Progenitor cell of endocrine pancreas (in vitro differentiated cells): Measurements from ENCODE around the gene SETD1B. TPM values are rescaled to one million over a fixed set of nuclear protein-coding genes. Genes with fewer than 3 reads are reported as not detected.

Experiments used
- DNase-seq: peaks from one replicate; pipeline ENCODE4 v3.0.0; 2021; ENCODE audit warnings: low spot score; ENCODE audit not compliant: unreplicated experiment
- H3K27ac Mint-ChIP-seq: 2 replicates; pipeline ENCODE4 v1.8.0; 2021; ENCODE audit warnings: mild to moderate bottlenecking, moderate library complexity, mixed read lengths
- H3K27me3 Mint-ChIP-seq: 2 replicates; pipeline ENCODE4 v1.8.0; 2021; ENCODE audit warnings: mixed read lengths
- H3K36me3 Mint-ChIP-seq: 2 replicates; pipeline ENCODE4 v1.8.0; 2022; ENCODE audit warnings: mixed read lengths; ENCODE audit not compliant: insufficient read depth
- H3K4me1 Mint-ChIP-seq: 2 replicates; pipeline ENCODE4 v1.8.0; 2021; ENCODE audit warnings: low read depth, mixed read lengths
- H3K4me3 Mint-ChIP-seq: 2 replicates; pipeline ENCODE4 v1.8.0; 2021; ENCODE audit warnings: low read depth, mild to moderate bottlenecking, moderate library complexity, mixed read lengths
- H3K9me3 Mint-ChIP-seq: 2 replicates; pipeline ENCODE4 v1.8.0; 2021; ENCODE audit warnings: low read depth, mixed read lengths
- CTCF ChIP-seq: fragments of 200-600 bp; sonication (generic); IDR thresholded peaks from one replicate; pipeline ENCODE4 v1.5.0; 2021; ENCODE audit warnings: antibody characterized with exemption, mild to moderate bottlenecking; ENCODE audit not compliant: unreplicated experiment
- total RNA-seq: library from RNA; stranded (reverse); gene quantifications from 2 replicates; pipeline ENCODE4 v1.2.1, GENCODE V29; 2021

SETD1B gene
- total RNA-seq, 1 donor from 2014 or later, result 28.6 TPM

DNA sequence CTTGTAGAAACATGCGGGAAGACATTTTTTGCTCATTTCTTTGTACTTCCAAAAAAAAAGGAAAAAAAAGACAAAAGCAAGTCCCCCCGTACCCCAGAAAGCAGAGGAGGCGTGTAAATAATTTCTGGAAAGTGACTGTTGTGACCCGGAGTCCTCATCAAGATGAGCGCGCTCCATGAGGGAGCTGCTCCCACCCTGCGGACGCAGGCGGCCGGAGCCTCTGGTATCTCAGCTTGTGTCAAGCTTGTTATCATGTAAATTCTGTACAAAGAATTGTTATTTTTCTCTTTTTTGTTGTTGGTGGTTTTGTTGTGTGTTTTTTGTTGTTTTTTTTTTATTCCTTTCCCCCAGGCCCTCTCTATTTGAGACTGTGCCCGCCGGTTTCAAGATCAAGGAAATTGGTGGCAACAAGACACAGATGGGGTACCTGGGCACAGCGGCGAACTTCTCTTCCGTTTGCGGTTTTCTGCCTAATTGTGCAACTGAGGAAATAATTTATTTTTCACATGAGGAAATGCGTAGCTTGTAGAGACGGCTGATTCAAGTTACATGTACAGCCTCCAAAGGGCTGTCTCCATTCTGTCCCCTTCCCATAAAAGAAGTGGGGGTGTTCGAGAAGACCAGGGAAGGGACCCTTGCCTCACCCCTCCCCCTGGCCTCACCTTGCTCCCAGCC is 27.9 kb downstream of the SETD1B start:
- no peaks in the 10 kb centered on the region for H3K4me1 Mint-ChIP-seq
- H3K9me3 Mint-ChIP-seq, result no peaks in the 10 kb centered on the region
- no peak overlapping the region for H3K4me3 Mint-ChIP-seq
- peaks cover 19% of the 10 kb centered on the region for H3K36me3 Mint-ChIP-seq
- no peak for DNase-seq
- H3K27me3 Mint-ChIP-seq, result peaks cover 5% of the 10 kb centered on the region
- no peak for TF ChIP-seq CTCF
- peak overlapping the region; percentile 6 for H3K27ac Mint-ChIP-seq

GRCh38 chr12:121837680-121838079 is 33.9 kb downstream of the SETD1B start:
- Mint-ChIP-seq H3K27ac (no peak overlapping the region), H3K4me3 (no peak overlapping the region), H3K27me3 (peaks cover 23% of the 10 kb centered on the region), H3K36me3 (no peaks in the 10 kb centered on the region), H3K4me1 (peaks cover 5% of the 10 kb centered on the region), H3K9me3 (no peaks in the 10 kb centered on the region)
- DNase-seq, result no peak
- no peak for TF ChIP-seq CTCF

GRCh38 chr12:121838126-121838525 is 34.3 kb downstream of the SETD1B start:
- peaks cover 5% of the 10 kb centered on the region for H3K4me1 Mint-ChIP-seq
- no peak for DNase-seq
- no peak for TF ChIP-seq CTCF
- no peak overlapping the region for H3K4me3 Mint-ChIP-seq
- H3K9me3 Mint-ChIP-seq, result no peaks in the 10 kb centered on the region
- no peak overlapping the region for H3K27ac Mint-ChIP-seq
- H3K27me3 Mint-ChIP-seq, result peaks cover 24% of the 10 kb centered on the region
- no peaks in the 10 kb centered on the region for H3K36me3 Mint-ChIP-seq

GRCh38 chr12:121839106-121839992 is 35.5 kb downstream of the SETD1B start:
- H3K9me3 Mint-ChIP-seq, result no peaks in the 10 kb centered on the region
- peak overlapping the region; percentile 90 for H3K27ac Mint-ChIP-seq
- peak; percentile 48 for TF ChIP-seq CTCF
- H3K36me3 Mint-ChIP-seq, result no peaks in the 10 kb centered on the region
- peak; percentile 98 for DNase-seq
- H3K4me1 Mint-ChIP-seq, result peaks cover 13% of the 10 kb centered on the region
- peaks cover 29% of the 10 kb centered on the region for H3K27me3 Mint-ChIP-seq
- H3K4me3 Mint-ChIP-seq, result peak overlapping the region; percentile 91

DNA sequence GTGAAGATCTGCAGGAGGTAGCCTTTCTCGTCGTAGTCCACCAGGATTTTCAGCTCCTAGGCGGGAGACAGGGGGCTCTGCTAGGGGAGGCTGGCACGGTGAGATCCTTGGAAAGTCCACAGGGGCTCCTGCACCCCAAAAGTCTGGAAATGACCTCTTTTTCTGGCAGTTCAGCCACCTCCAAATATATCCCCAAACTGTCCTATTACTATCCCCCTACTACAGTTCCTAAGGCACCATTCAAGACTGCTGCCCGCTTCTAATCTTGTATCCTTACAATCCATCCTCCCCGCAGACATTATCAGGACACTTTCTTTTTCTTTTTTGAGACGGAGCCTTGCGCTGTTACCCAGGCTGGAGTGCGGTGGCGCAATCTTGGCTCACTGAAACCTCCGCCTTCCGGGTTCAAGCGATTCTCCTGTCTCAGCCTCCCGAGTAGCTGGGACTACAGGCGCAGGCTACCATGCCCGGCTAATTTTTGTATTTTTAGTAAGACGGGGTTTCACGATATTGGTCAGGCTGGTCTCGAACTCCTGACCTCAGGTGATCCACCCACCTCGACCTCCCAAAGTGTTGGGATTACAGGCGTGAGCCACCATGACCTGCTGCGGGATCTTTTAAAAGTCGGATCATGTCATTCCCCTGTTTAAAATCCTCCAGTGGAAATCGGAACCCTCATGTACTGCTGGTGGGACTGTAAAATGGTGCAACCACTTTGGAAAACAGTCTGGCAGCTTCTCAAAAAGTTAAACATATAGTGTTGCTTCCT is 36.4 kb downstream of the SETD1B start:
- H3K4me1 Mint-ChIP-seq, result peaks cover 13% of the 10 kb centered on the region
- no peaks in the 10 kb centered on the region for H3K36me3 Mint-ChIP-seq
- H3K27me3 Mint-ChIP-seq, result peaks cover 29% of the 10 kb centered on the region
- TF ChIP-seq CTCF, result no peak
- peak overlapping the region; percentile 90 for H3K27ac Mint-ChIP-seq
- H3K9me3 Mint-ChIP-seq, result no peaks in the 10 kb centered on the region
- H3K4me3 Mint-ChIP-seq, result peak overlapping the region; percentile 91
- no peak for DNase-seq
